HEK293 (cell line): Measurements from ENCODE around the gene RBPJL.

Source experiments
- AEBP2 ChIP-seq: fragments of 450-650 bp; formaldehyde crosslinking; IDR thresholded peaks from 2 replicates; pipeline ENCODE4 v1.5.1; 2016; ENCODE audit warnings: missing biosample characterization, missing genetic modification characterization, borderline replicate concordance
- BCL11A ChIP-seq: fragments of 450-650 bp; formaldehyde crosslinking; IDR thresholded peaks from 2 replicates; pipeline ENCODE4 v1.5.1; 2016; ENCODE audit warnings: low read depth, missing biosample characterization, missing genetic modification characterization
- GLI2 ChIP-seq: fragments of 450-650 bp; formaldehyde crosslinking; IDR thresholded peaks from 2 replicates; pipeline ENCODE4; 2017; ENCODE audit warnings: missing biosample characterization, missing genetic modification characterization, low read depth, borderline replicate concordance
- HOXA7 ChIP-seq: sonication (generic); formaldehyde crosslinking; IDR thresholded peaks from 2 replicates; pipeline ENCODE4 v1.8.1; 2022; ENCODE audit warnings: missing genetic modification reagents, borderline replicate concordance
- HOXD13 ChIP-seq: sonication (generic); formaldehyde crosslinking; IDR thresholded peaks from 2 replicates; pipeline ENCODE4 v1.8.0; 2022; ENCODE audit warnings: missing genetic modification reagents, borderline replicate concordance
- IKZF3 ChIP-seq: fragments of 450-650 bp; IDR thresholded peaks from 2 replicates; pipeline ENCODE4 v1.5.0; 2018; ENCODE audit warnings: missing biosample characterization, mild to moderate bottlenecking, missing genetic modification characterization, moderate library complexity
- INSM2 ChIP-seq: fragments of 450-650 bp; formaldehyde crosslinking; IDR thresholded peaks from 2 replicates; pipeline ENCODE4 v1.5.1; 2016; ENCODE audit warnings: missing biosample characterization, missing genetic modification characterization
- KLF7 ChIP-seq: fragments of 450-650 bp; formaldehyde crosslinking; IDR thresholded peaks from 2 replicates; pipeline ENCODE4 v1.5.1; 2016; ENCODE audit warnings: missing biosample characterization, missing genetic modification characterization, borderline replicate concordance
- KLF8 ChIP-seq: fragments of 450-650 bp; formaldehyde crosslinking; IDR thresholded peaks from 2 replicates; pipeline ENCODE4 v1.5.1; 2016; ENCODE audit warnings: missing biosample characterization, missing genetic modification characterization
- MZF1 ChIP-seq: fragments of 450-650 bp; formaldehyde crosslinking; IDR thresholded peaks from 2 replicates; pipeline ENCODE4 v1.5.1; 2017; ENCODE audit warnings: missing biosample characterization, missing genetic modification characterization, borderline replicate concordance
- PRDM4 ChIP-seq: fragments of 450-650 bp; formaldehyde crosslinking; IDR thresholded peaks from 2 replicates; pipeline ENCODE4 v1.5.1; 2017; ENCODE audit warnings: missing biosample characterization, missing genetic modification characterization
- TSHZ1 ChIP-seq: fragments of 450-650 bp; formaldehyde crosslinking; IDR thresholded peaks from 2 replicates; pipeline ENCODE4 v1.5.1; 2016; ENCODE audit warnings: missing biosample characterization, missing genetic modification characterization, borderline replicate concordance
- ZFHX2 ChIP-seq: fragments of 450-650 bp; formaldehyde crosslinking; conservative IDR thresholded peaks from 2 replicates; pipeline ENCODE4 v1.5.1; 2016; ENCODE audit warnings: missing biosample characterization, missing genetic modification characterization
- ZNF10 ChIP-seq: fragments of 450-650 bp; formaldehyde crosslinking; IDR thresholded peaks from 2 replicates; pipeline ENCODE4 v1.5.1; 2017; ENCODE audit warnings: missing biosample characterization, missing genetic modification characterization
- ZNF121 ChIP-seq: fragments of 450-650 bp; formaldehyde crosslinking; IDR thresholded peaks from 2 replicates; pipeline ENCODE4 v1.5.1; 2016; ENCODE audit warnings: missing biosample characterization, missing genetic modification characterization
- ZNF211 ChIP-seq: fragments of 450-650 bp; formaldehyde crosslinking; IDR thresholded peaks from 2 replicates; pipeline ENCODE4 v1.5.1; 2016; ENCODE audit warnings: low read depth, missing biosample characterization, missing genetic modification characterization
- ZNF426 ChIP-seq: fragments of 450-650 bp; formaldehyde crosslinking; IDR thresholded peaks from 2 replicates; pipeline ENCODE4 v1.5.1; 2017; ENCODE audit warnings: missing biosample characterization, missing genetic modification characterization, mild to moderate bottlenecking, inconsistent platforms, moderate library complexity
- ZNF488 ChIP-seq: fragments of 450-650 bp; formaldehyde crosslinking; IDR thresholded peaks from 2 replicates; pipeline ENCODE4 v1.5.1; 2016; ENCODE audit warnings: missing biosample characterization, missing genetic modification characterization
- ZNF530 ChIP-seq: fragments of 450-650 bp; formaldehyde crosslinking; IDR thresholded peaks from 2 replicates; pipeline ENCODE4 v1.5.1; 2016; ENCODE audit warnings: low read depth, missing biosample characterization, missing genetic modification characterization
- TF ChIP-seq, protein P1 (sequence below): fragments of 450-650 bp; formaldehyde crosslinking; IDR thresholded peaks from 2 replicates; pipeline ENCODE4 v1.5.1; 2016; ENCODE audit warnings: missing biosample characterization, missing genetic modification characterization
- TF ChIP-seq, protein P2 (sequence below): fragments of 450-650 bp; formaldehyde crosslinking; IDR thresholded peaks from 2 replicates; pipeline ENCODE4 v1.5.1; 2016; ENCODE audit warnings: missing biosample characterization, missing genetic modification characterization

The RBPJL gene

DNA sequence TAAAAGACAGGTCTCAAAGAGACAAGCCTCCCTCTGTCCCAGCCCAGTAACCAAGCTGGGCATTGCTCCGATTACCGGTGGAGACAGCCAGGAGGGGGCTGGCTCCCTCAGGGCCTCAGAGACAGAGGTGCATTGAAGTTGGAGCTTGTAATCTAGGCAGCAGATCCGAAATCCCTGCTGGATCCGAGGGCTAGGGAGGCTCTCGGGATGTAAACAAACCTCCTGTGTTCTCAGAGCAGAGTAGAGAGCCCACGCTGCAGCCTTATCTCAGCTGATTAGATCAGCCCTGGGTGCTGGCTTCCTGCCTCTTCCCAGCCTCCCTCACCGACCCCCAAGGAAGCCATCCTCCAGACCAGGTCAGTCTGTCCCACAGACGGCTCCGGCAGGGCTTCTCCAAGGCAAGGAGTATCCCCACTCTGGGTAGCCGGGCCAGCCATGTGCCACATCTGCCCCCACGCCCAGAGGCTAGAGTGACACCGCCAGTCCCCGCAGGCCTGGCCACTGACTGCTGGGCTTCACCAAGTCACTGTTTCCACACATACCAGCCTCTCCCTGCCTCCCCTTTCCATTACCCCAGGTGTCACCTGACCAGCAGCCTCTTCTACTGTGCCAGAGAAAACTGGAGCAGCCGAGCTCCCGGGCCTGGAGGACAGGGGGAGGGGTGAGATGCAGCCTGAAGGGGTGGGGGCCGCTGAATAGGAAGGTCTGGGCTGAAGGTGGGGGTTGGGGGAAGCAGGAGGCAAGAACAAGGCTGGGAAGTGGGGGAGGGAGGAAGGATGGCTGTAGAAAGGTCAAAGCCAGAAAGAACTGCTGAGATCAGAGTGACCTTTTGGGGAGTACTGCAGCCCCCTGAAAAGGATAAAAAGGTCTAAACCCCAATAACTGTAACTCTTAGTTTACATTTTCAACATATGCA is 35.6 kb downstream of the RBPJL start (continued):
- TF ChIP-seq ZFHX2 (tag by site-specific recombination): peak; percentile 67
- TF ChIP-seq MZF1 (tag by site-specific recombination): no peak
- TF ChIP-seq ZNF488: no peak
- TF ChIP-seq, protein P1, sequence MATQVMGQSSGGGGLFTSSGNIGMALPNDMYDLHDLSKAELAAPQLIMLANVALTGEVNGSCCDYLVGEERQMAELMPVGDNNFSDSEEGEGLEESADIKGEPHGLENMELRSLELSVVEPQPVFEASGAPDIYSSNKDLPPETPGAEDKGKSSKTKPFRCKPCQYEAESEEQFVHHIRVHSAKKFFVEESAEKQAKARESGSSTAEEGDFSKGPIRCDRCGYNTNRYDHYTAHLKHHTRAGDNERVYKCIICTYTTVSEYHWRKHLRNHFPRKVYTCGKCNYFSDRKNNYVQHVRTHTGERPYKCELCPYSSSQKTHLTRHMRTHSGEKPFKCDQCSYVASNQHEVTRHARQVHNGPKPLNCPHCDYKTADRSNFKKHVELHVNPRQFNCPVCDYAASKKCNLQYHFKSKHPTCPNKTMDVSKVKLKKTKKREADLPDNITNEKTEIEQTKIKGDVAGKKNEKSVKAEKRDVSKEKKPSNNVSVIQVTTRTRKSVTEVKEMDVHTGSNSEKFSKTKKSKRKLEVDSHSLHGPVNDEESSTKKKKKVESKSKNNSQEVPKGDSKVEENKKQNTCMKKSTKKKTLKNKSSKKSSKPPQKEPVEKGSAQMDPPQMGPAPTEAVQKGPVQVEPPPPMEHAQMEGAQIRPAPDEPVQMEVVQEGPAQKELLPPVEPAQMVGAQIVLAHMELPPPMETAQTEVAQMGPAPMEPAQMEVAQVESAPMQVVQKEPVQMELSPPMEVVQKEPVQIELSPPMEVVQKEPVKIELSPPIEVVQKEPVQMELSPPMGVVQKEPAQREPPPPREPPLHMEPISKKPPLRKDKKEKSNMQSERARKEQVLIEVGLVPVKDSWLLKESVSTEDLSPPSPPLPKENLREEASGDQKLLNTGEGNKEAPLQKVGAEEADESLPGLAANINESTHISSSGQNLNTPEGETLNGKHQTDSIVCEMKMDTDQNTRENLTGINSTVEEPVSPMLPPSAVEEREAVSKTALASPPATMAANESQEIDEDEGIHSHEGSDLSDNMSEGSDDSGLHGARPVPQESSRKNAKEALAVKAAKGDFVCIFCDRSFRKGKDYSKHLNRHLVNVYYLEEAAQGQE (tag by site-specific recombination): no peak
- TF ChIP-seq, protein P2, sequence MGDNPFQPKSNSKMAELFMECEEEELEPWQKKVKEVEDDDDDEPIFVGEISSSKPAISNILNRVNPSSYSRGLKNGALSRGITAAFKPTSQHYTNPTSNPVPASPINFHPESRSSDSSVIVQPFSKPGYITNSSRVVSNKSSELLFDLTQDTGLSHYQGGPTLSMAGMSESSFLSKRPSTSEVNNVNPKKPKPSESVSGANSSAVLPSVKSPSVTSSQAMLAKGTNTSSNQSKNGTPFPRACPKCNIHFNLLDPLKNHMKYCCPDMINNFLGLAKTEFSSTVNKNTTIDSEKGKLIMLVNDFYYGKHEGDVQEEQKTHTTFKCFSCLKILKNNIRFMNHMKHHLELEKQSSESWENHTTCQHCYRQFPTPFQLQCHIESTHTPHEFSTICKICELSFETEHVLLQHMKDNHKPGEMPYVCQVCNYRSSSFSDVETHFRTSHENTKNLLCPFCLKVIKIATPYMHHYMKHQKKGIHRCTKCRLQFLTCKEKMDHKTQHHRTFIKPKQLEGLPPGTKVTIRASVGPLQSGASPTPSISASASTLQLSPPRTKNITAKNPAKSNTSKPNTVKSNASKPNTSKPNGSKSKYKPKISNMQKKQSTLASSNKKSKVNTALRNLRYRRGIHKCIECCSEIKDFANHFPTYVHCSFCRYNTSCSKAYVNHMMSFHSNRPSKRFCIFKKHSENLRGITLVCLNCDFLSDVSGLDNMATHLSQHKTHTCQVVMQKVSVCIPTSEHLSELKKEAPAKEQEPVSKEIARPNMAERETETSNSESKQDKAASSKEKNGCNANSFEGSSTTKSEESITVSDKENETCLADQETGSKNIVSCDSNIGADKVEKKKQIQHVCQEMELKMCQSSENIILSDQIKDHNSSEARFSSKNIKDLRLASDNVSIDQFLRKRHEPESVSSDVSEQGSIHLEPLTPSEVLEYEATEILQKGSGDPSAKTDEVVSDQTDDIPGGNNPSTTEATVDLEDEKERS (tag by site-specific recombination): no peak
- TF ChIP-seq AEBP2 (tag by site-specific recombination): no peak
- TF ChIP-seq GLI2 (tag by site-specific recombination): no peak
- TF ChIP-seq ZNF211: no peak
- TF ChIP-seq IKZF3 (tag by site-specific recombination): peak; percentile 29; the same call in 1 of the 2 replicates
- no peak for TF ChIP-seq KLF7 (tag by site-specific recombination)
- TF ChIP-seq HOXA7 (CRISPR knock-in tag): no peak
- no peak for TF ChIP-seq TSHZ1 (tag by site-specific recombination)
- 0 out of 2 replicates have a peak, but pooled peaks have one; percentile 13 for TF ChIP-seq BCL11A
- no peak for TF ChIP-seq ZNF10 (tag by site-specific recombination)
- no peak for TF ChIP-seq ZNF426 (tag by site-specific recombination)
- no peak for TF ChIP-seq ZNF121 (tag by site-specific recombination)
- TF ChIP-seq KLF8: no peak
- TF ChIP-seq ZNF530: no peak
- TF ChIP-seq HOXD13 (CRISPR knock-in tag): no peak
- no peak for TF ChIP-seq PRDM4
- TF ChIP-seq INSM2 (tag by site-specific recombination): no peak
